ENCODE results near the gene C1QTNF6. TPM values are rescaled to one million over a fixed set of nuclear protein-coding genes. Genes with fewer than 3 reads are reported as not detected.

Gene C1QTNF6
- polyA plus RNA-seq, 3 donors: 2.6 to 8.0 (median 2.6) TPM

- 81 to 85% (median 82%) methylated on average over 7 of the region's 7 CpGs for WGBS, 3 donors
- H3K27ac ChIP-seq (ENCODE audit: low read depth, low read length): no peak overlapping the region
Observed at GRCh38 chr22:37139762-37140161, 48.3 kb downstream of the C1QTNF6 start.

- H3K27ac ChIP-seq (ENCODE audit: low read depth, low read length): no peak overlapping the region
- WGBS, 3 donors: 57 to 71% (median 71%) methylated on average over 15 to 16 of the region's 16 CpGs
Observed at GRCh38 chr22:37138849-37139561, 49.0 kb downstream of the C1QTNF6 start.

GRCh38 chr22:37137903-37138665 lies 50.0 kb downstream of the C1QTNF6 start:
- H3K27ac ChIP-seq (ENCODE audit: low read depth, low read length): no peak overlapping the region
- WGBS, 3 donors: 75 to 79% (median 78%) methylated on average over 6 of the region's 6 CpGs

GRCh38 chr22:37137131-37137530 lies 50.9 kb downstream of the C1QTNF6 start:
- 73 to 80% (median 79%) methylated on average over 8 of the region's 8 CpGs for WGBS, 3 donors

GRCh38 chr22:37135023-37135422 lies 53.0 kb downstream of the C1QTNF6 start:
- WGBS, 3 donors: 85 to 88% (median 85%) methylated on average over 12 of the region's 12 CpGs
- H3K27ac ChIP-seq (ENCODE audit: low read depth, low read length): no peak overlapping the region

More at GRCh38 chr22:37137131-37137530, 50.9 kb downstream of the C1QTNF6 start:
- H3K27ac ChIP-seq (ENCODE audit: low read depth, low read length): no peak overlapping the region

- 71 to 72% (median 72%) methylated on average over 15 to 16 of the region's 16 CpGs for WGBS, 3 donors
- no peak overlapping the region for H3K27ac ChIP-seq (ENCODE audit: low read depth, low read length)
Observed at GRCh38 chr22:37133304-37134018, 54.6 kb downstream of the C1QTNF6 start.

- 88 to 91% (median 90%) methylated on average over 7 of the region's 7 CpGs for WGBS, 3 donors
- H3K27ac ChIP-seq (ENCODE audit: low read depth, low read length): no peak overlapping the region
Observed at GRCh38 chr22:37132773-37133172, 55.3 kb downstream of the C1QTNF6 start.

Other genes starting within 250 kb of the C1QTNF6 start
- 100 to 1,000 TPM in 1 of 3 donors, 10 to 100 TPM in 2; 59.2 to 169 (median 69.3) TPM for gene TST, start 168.8 kb downstream of the C1QTNF6 start, polyA plus RNA-seq
- 100 to 1,000 TPM; 126 to 179 (median 131) TPM for gene MPST, start 168.5 kb downstream of the C1QTNF6 start, polyA plus RNA-seq
- 10 to 100 TPM in 1 of 3 donors, 1 to 10 TPM in 2; 3.2 to 22.7 (median 8.7) TPM for gene KCTD17, start 136.5 kb downstream of the C1QTNF6 start, polyA plus RNA-seq
- gene TMPRSS6, start 78.5 kb downstream of the C1QTNF6 start, polyA plus RNA-seq: under 1 TPM in 2 of 3 donors, not detected in 1; 0.07 to 0.30 TPM
- 1 to 10 TPM in 1 of 3 donors, under 1 TPM in 1, not detected in 1; 0.31 to 1.8 TPM for gene IL2RB, start 38.3 kb downstream of the C1QTNF6 start, polyA plus RNA-seq
- gene SSTR3, start 24.2 kb upstream of the C1QTNF6 start, polyA plus RNA-seq: under 1 TPM; 0.04 to 0.59 (median 0.11) TPM
- gene RAC2, start 56.0 kb upstream of the C1QTNF6 start, polyA plus RNA-seq: 10 to 100 TPM in 2 of 3 donors, 1 to 10 TPM in 1; 5.7 to 29.8 (median 26.9) TPM
- 10 to 100 TPM in 2 of 3 donors, 1 to 10 TPM in 1; 1.9 to 18.1 (median 14.6) TPM for gene CYTH4, start 94.3 kb upstream of the C1QTNF6 start, polyA plus RNA-seq
- under 1 TPM; 0.03 to 0.29 (median 0.11) TPM for gene ELFN2, start 239.2 kb upstream of the C1QTNF6 start, polyA plus RNA-seq